Panc1 (cell line): ENCODE data around the gene UXS1. TPM values are rescaled to one million over a fixed set of nuclear protein-coding genes. Genes with fewer than 3 reads are reported as not detected.

ENCODE experiments used
- ATAC-seq: fragments of 200-7000 bp; cut with Tn5 transposase; 2 replicates; pipeline ENCODE4 v1.9.1; 2020; ENCODE audit warnings: mild to moderate bottlenecking, moderate library complexity
- BruUV-seq: library from RNA; stranded (reverse); fragments of 400-500 nt; replicated peaks from 2 replicates; lab custom pipeline; 2021; lab: Mats Ljungman, UMichigan
- CTCF ChIA-PET: fragments of 300-600 bp; sonication (Branson Sonifier 250); formaldehyde crosslinking; loops from one replicate; lab custom pipeline; 2022; ENCODE audit warnings: antibody characterized with exemption; lab: Charles Lee
- POLR2A ChIA-PET: fragments of 300-600 bp; sonication (Branson Sonifier 250); formaldehyde crosslinking; loops from one replicate; lab custom pipeline; 2022; ENCODE audit warnings: antibody characterized with exemption; lab: Charles Lee
- DNase-seq: peaks from one replicate; pipeline ENCODE4 v3.0.0-alpha.2; 2010; ENCODE audit warnings: low read depth, low spot score
- H3K27ac ChIP-seq: 2 replicates; pipeline ENCODE4 v1.5.1; 2011; ENCODE audit warnings: mild to moderate bottlenecking, low read length, inconsistent platforms
- H3K27me3 ChIP-seq: fragments of 200-500 bp; sonication (Bioruptor generic); 2 replicates; pipeline ENCODE4 v1.6.0; 2014; ENCODE audit warnings: low read length, inconsistent platforms; ENCODE audit not compliant: control insufficient read depth, insufficient read depth
- H3K36me3 ChIP-seq: fragments of 200-500 bp; sonication (Bioruptor generic); 2 replicates; pipeline ENCODE4 v1.5.1; 2014; ENCODE audit warnings: inconsistent platforms, mild to moderate bottlenecking, low read length, moderate library complexity; ENCODE audit not compliant: control insufficient read depth, insufficient read depth
- H3K4me1 ChIP-seq: 2 replicates; pipeline ENCODE4 v1.5.1; 2011; ENCODE audit warnings: inconsistent platforms, mild to moderate bottlenecking, low read length, moderate library complexity; ENCODE audit not compliant: control insufficient read depth, insufficient read depth
- H3K4me3 ChIP-seq, 2 experiments: 2 replicates each; pipeline ENCODE4 v1.5.1; 2011 to 2012; ENCODE audit warnings: low read depth in 2 of 2, low read length in 2 of 2, mild to moderate bottlenecking in 2 of 2, inconsistent platforms in 1 of 2, moderate library complexity in 1 of 2
- H3K9me3 ChIP-seq: fragments of 200-500 bp; sonication (Bioruptor generic); 2 replicates; pipeline ENCODE4 v1.5.1; 2014; ENCODE audit warnings: low read depth, mild to moderate bottlenecking, inconsistent platforms, low read length, moderate library complexity; ENCODE audit not compliant: control insufficient read depth, insufficient read depth
- POLR2AphosphoS5 ChIP-seq: IDR thresholded peaks from 2 replicates; pipeline ENCODE4 v1.6.1; 2012; ENCODE audit warnings: mild to moderate bottlenecking, low read depth, low read length, moderate library complexity
- SIN3A ChIP-seq: IDR thresholded peaks from 2 replicates; pipeline ENCODE4 v1.6.1; 2012; ENCODE audit warnings: low read depth, mild to moderate bottlenecking, low read length, moderate library complexity, borderline replicate concordance; ENCODE audit not compliant: insufficient read depth
- TCF7L2 ChIP-seq: IDR thresholded peaks from 2 replicates; pipeline ENCODE4 v1.6.1; 2011; ENCODE audit warnings: mild to moderate bottlenecking, low read depth, low read length, inconsistent platforms
- in situ Hi-C: cut with HindIII; loops from 2 replicates; pipeline ENCODE4 v1.10.0; 2016; ENCODE audit warnings: low sequenced_read_pairs, low pct_unique_long_range_greater_than_20kb
- intact Hi-C: fragments of 100-400 bp; cut with micrococcal nuclease; formaldehyde crosslinking; loops from one replicate; pipeline ENCODE4 v1.10.0; 2022; ENCODE audit not compliant: unreplicated experiment
- total RNA-seq: library from RNA; stranded (reverse); gene quantifications from one replicate; pipeline ENCODE4 v1.2.1, GENCODE V29; 2021; ENCODE audit not compliant: unreplicated experiment
- TF ChIP-seq, protein P1 (sequence below), 2 experiments: IDR thresholded peaks; 2 replicates each; pipeline ENCODE4 v1.6.1; 2011 to 2012; ENCODE audit warnings: low read depth in 2 of 2, control low read depth in 1 of 2, low read length in 1 of 2, mild to moderate bottlenecking in 1 of 2, moderate library complexity in 1 of 2; ENCODE audit not compliant: insufficient read depth in 1 of 2
- TF ChIP-seq, protein P2 (sequence below): fragments of 450-650 bp; IDR thresholded peaks from 2 replicates; pipeline ENCODE4 v1.5.1; 2017; ENCODE audit warnings: mild to moderate bottlenecking

UXS1 gene
- total RNA-seq, 1 experiment from 2014 or later = 72.0 TPM

GRCh38 chr2:106115250-106115649, 78.9 kb downstream of the UXS1 start:
- in situ Hi-C loops (no loop called here), intact Hi-C loops (no loop called here)
- no peak overlapping the region for H3K27ac ChIP-seq
- CTCF ChIA-PET = no interaction called here
- POLR2A ChIA-PET = no interaction called here
- ATAC-seq = peak; percentile 78; the same call in 1 of the 2 replicates
- H3K4me3 ChIP-seq = no peak overlapping the region
- DNase-seq = peak; percentile 57
- no peaks in the 10 kb centered on the region for H3K27me3 ChIP-seq
- TF ChIP-seq POLR2AphosphoS5 (no peak), TCF7L2 (no peak), SIN3A (no peak)
- TF ChIP-seq, protein P1, sequence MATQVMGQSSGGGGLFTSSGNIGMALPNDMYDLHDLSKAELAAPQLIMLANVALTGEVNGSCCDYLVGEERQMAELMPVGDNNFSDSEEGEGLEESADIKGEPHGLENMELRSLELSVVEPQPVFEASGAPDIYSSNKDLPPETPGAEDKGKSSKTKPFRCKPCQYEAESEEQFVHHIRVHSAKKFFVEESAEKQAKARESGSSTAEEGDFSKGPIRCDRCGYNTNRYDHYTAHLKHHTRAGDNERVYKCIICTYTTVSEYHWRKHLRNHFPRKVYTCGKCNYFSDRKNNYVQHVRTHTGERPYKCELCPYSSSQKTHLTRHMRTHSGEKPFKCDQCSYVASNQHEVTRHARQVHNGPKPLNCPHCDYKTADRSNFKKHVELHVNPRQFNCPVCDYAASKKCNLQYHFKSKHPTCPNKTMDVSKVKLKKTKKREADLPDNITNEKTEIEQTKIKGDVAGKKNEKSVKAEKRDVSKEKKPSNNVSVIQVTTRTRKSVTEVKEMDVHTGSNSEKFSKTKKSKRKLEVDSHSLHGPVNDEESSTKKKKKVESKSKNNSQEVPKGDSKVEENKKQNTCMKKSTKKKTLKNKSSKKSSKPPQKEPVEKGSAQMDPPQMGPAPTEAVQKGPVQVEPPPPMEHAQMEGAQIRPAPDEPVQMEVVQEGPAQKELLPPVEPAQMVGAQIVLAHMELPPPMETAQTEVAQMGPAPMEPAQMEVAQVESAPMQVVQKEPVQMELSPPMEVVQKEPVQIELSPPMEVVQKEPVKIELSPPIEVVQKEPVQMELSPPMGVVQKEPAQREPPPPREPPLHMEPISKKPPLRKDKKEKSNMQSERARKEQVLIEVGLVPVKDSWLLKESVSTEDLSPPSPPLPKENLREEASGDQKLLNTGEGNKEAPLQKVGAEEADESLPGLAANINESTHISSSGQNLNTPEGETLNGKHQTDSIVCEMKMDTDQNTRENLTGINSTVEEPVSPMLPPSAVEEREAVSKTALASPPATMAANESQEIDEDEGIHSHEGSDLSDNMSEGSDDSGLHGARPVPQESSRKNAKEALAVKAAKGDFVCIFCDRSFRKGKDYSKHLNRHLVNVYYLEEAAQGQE (IDR thresholded peaks at IDR 0.05; ENCODE audit: insufficient read depth in 1 of 2, low read depth in 2 of 2, low read length in 1 of 2) = no peak
- TF ChIP-seq, protein P2, sequence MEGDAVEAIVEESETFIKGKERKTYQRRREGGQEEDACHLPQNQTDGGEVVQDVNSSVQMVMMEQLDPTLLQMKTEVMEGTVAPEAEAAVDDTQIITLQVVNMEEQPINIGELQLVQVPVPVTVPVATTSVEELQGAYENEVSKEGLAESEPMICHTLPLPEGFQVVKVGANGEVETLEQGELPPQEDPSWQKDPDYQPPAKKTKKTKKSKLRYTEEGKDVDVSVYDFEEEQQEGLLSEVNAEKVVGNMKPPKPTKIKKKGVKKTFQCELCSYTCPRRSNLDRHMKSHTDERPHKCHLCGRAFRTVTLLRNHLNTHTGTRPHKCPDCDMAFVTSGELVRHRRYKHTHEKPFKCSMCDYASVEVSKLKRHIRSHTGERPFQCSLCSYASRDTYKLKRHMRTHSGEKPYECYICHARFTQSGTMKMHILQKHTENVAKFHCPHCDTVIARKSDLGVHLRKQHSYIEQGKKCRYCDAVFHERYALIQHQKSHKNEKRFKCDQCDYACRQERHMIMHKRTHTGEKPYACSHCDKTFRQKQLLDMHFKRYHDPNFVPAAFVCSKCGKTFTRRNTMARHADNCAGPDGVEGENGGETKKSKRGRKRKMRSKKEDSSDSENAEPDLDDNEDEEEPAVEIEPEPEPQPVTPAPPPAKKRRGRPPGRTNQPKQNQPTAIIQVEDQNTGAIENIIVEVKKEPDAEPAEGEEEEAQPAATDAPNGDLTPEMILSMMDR = no peak
- no peaks in the 10 kb centered on the region for H3K36me3 ChIP-seq
- H3K4me1 ChIP-seq = no peaks in the 10 kb centered on the region
- no peaks in the 10 kb centered on the region for H3K9me3 ChIP-seq
- BruUV-seq = no TSS peak

DNA sequence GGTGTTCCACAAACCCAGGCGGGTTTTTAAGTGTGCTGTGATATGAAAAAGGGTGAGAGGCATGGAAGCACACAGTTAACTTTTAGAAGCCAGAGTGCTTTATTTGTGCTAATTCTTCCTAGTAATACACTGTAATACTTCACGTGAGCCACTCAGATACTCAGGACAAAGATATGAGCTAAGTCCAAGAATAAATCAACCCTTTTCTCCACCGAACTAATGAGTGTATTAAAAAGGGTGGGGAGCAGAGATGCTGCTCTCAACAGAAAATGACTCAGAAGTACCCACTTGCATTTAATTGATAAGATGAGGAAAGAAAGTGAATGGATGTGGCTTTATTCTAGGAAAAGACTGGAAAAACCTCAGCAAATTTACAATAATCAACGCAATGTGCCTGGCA, 79.9 kb downstream of the UXS1 start:
- POLR2A ChIA-PET = no interaction called here
- CTCF ChIA-PET = no interaction called here
- Histone ChIP-seq H3K9me3 (no peaks in the 10 kb centered on the region), H3K4me1 (no peaks in the 10 kb centered on the region), H3K27me3 (no peaks in the 10 kb centered on the region), H3K4me3 (no peak overlapping the region), H3K36me3 (no peaks in the 10 kb centered on the region), H3K27ac (no peak overlapping the region)
- ATAC-seq = no peak
- in situ Hi-C loops = no loop called here
- no peak for DNase-seq
- intact Hi-C loops = no loop called here
- TF ChIP-seq POLR2AphosphoS5 (no peak), SIN3A (no peak), TCF7L2 (no peak)
- TF ChIP-seq, protein P2 = no peak
- TF ChIP-seq, protein P1 (IDR thresholded peaks at IDR 0.05; ENCODE audit: insufficient read depth in 1 of 2, low read depth in 2 of 2, low read length in 1 of 2) = no peak
- no TSS peak for BruUV-seq
